22Rv1 (cell line): ENCODE results near the gene C12orf43.

Source experiments
- H3K27ac ChIP-seq: fragments of 450-650 bp; 2 replicates; pipeline ENCODE4 v1.5.1; 2017
- ZFX ChIP-seq: fragments of 450-650 bp; IDR thresholded peaks from 2 replicates; pipeline ENCODE4 v1.6.1; 2017; ENCODE audit warnings: antibody characterized with exemption, borderline replicate concordance
- TF ChIP-seq, protein P1 (sequence below): fragments of 450-650 bp; IDR thresholded peaks from 2 replicates; pipeline ENCODE4 v1.5.1; 2017; ENCODE audit warnings: mild to moderate bottlenecking

C12orf43 gene

DNA sequence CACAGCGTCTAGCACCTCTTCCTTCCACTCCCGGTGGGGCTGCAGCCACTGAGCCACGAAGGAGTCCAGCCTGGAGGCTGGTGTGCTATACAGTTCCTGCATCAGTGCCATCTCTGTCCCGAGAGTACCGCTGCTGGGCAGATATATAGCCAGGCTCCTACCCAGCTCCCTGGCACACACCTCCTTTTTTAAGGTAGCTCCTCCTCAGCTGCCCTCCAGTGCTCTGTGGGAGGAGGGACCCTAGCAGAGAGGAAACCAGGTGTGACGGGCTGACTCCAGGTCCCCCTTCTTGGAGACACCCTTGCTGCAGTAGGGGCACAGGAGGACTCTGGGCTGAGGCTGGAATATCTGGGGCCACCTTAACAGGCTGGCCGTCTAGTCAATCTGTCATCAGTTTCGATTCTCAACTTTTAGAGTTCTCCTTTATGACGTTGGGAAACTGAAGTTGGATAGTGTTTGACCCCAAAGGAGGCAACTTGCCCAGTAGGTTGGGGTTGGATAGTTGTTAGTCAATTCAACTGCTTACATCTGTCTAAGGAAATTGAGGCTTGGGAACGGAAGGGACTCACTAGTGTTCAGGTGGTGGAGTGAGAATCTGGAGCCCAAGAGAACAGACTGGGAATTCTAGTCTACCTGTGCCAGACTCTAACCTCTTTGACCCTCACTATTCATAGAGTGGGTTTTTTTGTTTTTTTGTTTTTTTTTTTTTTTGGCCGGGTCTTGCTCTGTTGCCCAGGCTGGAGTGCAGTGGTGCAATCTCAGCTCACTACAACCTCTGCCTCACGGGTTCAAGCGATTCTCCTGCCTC lies 22.8 kb upstream of the C12orf43 start, which contains the start of gene OASL:
OASL (minus strand) TSS at position 386 of the 808 bp plus-strand sequence; CDS start at position 111, 275 bp downstream.
- TF ChIP-seq ZFX, result no peak
- TF ChIP-seq, protein P1, sequence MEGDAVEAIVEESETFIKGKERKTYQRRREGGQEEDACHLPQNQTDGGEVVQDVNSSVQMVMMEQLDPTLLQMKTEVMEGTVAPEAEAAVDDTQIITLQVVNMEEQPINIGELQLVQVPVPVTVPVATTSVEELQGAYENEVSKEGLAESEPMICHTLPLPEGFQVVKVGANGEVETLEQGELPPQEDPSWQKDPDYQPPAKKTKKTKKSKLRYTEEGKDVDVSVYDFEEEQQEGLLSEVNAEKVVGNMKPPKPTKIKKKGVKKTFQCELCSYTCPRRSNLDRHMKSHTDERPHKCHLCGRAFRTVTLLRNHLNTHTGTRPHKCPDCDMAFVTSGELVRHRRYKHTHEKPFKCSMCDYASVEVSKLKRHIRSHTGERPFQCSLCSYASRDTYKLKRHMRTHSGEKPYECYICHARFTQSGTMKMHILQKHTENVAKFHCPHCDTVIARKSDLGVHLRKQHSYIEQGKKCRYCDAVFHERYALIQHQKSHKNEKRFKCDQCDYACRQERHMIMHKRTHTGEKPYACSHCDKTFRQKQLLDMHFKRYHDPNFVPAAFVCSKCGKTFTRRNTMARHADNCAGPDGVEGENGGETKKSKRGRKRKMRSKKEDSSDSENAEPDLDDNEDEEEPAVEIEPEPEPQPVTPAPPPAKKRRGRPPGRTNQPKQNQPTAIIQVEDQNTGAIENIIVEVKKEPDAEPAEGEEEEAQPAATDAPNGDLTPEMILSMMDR, result no peak
- H3K27ac ChIP-seq, result no peak within 1 kb of the TSS

DNA sequence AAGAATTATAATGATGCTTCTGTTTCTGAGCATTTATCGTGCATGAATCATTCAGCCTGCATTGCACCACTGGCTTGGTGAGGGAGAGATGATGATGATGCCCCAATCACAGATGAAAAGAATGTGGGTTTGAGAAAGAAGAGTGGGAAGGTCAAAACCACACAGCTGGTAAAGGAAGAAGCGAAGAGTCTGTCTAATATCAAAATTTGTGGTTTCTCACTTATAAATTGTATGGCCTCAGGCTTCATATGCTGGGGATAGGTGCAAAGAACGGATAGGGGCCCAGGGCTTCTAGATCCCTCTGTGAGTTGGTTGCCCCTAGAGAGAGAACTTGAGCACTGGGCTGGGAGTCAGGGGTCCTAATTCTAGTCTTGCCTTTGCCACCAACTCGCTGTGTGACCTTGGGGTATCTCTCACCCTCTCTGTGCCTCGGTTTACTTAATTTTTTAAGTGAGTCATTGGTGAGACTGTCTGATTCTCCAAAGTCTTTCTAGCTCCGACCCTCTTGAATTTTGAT lies 20.6 kb upstream of the C12orf43 start:
- no peak for TF ChIP-seq ZFX
- TF ChIP-seq, protein P1, result no peak
- no peak overlapping the region for H3K27ac ChIP-seq

DNA sequence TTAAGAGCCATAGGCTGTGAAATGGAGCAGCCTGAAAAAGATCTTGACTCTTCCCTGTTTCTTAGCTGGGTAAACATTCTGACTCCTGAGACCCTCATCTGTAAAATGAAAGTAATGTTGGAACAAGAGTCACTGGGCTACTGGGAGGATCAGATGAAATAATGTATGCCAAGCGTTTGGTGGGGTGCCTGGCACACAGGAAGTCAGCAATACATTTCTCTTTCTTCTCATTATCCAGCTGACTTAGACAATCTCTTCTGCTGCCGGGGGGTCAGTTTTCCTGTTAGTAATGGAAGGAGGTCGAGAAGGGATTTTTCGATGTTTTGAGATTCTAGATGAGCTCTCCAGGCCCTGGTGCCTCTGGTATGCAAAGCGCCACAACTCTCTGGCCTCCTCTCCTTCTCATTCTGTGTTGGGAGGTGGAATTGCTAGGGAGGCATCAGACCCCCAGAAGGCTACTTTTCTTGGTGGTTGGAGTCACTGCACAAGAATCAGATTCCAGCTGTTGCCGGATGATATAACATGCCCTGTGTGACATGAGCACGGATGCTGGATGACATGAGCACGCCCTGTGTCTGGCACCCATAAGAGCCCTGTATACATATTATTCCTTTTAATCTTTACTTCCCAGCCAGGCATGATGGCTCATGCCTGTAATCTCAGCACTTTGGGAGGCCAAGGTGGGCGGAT lies 18.5 kb upstream of the C12orf43 start:
- no peak overlapping the region for H3K27ac ChIP-seq
- TF ChIP-seq, protein P1, result no peak
- no peak for TF ChIP-seq ZFX

DNA sequence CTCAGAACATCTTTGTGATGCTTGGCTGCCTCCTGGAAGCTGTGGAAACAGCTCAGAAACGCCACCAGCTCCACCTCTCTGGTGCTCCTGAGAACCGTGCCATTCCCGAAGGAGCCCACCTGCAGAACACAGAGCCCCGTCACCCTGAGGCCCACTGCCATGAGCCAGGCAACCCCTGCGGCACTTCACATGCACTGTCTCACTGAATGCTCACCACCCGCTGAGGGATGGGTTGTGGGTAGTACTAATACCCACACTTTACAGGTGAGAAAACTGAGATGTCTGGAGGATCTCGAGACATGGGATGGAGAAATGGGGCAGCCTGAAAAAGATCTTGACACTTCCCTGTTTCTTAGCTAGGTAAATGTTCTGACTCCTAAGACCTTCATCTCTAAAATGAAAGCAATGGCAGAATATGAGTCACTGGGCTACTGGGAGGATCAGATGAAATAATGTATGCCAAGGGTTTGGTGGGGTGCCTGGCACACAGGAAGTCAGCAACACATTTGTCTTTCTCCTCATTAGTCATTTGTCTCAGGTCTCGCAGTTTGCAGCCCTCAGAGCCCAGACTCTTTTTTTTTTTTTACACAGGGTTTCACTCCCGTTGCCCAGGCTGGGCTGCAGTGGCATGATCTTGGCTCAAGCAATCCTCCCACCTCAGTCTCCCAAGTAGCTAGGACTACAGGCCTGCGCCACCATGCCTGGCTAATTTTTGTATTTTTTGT lies 17.5 kb upstream of the C12orf43 start:
- no peak overlapping the region for H3K27ac ChIP-seq
- TF ChIP-seq, protein P1, result no peak
- TF ChIP-seq ZFX, result no peak

DNA sequence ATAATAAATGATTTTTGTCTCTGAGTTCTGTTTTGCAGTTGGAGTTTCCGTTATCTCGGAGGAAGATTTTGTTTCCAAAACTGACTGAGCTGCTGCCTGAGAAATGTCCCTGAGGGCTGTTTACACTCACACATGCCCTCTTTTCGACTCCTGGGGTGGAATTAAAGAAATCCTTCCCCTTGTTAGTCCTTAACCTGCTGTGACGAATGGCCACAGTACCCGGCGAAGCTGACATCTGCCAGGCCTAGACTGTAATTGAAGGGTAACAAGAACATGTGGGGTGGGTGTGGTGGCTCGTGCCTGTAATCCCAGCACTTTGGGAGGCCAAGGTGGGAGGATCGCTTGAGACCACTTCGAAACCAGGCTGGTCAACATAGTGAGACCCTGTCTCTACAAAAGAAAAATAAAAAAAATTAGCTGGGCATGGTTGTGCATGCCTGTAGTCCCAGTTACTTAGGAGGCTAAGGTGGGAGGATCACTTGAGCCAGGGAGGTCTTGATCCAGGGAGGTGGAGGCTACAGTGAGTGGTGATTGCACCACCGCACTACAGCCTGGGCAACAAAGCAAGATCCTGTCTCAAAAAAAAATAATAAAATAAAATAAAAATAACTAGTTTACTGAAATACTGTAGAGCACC lies 14.4 kb upstream of the C12orf43 start:
- TF ChIP-seq, protein P1, result no peak
- no peak for TF ChIP-seq ZFX
- no peak overlapping the region for H3K27ac ChIP-seq

DNA sequence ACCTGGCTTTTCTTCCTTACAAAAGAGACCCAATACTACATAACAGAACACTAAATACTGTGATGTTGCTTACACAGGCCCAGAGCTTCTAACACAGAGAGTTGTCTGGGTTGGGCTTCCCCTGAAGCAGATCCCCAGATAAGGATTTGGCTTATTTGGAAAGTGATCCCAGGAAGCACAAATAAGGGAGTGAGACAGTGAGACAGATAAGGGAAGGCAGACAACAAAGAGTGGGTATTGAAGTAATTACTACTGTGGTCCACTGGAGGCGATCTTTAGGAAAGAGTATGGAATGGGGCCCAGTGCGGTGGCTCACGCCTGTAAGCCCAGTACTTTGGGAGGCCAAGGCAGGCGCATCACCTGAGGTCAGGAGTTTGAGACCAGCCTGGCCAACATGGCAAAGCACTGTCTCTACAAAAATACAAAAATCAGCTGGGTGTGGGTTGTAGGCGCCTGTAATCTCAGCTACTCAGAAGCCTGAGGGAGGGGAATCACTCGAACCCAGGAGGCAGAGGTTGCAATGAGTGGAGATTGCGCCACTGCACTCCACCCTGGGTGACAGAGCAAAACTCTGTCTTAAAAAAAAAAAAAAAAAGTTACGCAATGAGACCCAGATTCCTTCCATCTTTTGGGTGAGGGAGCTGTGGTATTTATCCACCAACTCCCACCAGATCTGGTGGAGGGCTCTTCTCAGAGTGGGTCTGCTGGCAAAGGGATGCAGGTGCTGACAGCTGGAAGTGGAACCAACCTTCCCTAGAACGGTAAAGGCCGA lies 10.2 kb upstream of the C12orf43 start:
- TF ChIP-seq, protein P1, result peak; percentile 40
- no peak for TF ChIP-seq ZFX
- no peak overlapping the region; the same call in 1 of the 2 replicates for H3K27ac ChIP-seq
